SH-SY5Y (cell line): ENCODE data around the gene PCDHGC3.

Experiments
- GATA2 ChIP-seq: IDR thresholded peaks from 2 replicates; pipeline ENCODE4 v1.6.1; 2011; ENCODE audit warnings: mild to moderate bottlenecking, low read depth, low read length
- GATA3 ChIP-seq: IDR thresholded peaks from 2 replicates; pipeline ENCODE4 v1.6.1; 2011; ENCODE audit warnings: low read depth, mild to moderate bottlenecking, low read length, moderate library complexity

GRCh38 chr5:141517880-141518617 lies 42.3 kb downstream of the PCDHGC3 start:
- TF ChIP-seq GATA2 (peak; percentile 44), GATA3 (no peak)
